MM.1S (cell line): ENCODE results near the gene WBP1L.

ENCODE experiments used
- DNase-seq: peaks from one replicate; pipeline ENCODE4 v3.0.0-alpha.2; 2015
- H2AFZ ChIP-seq: fragments of 300-600 bp; sonication (generic); 2 replicates; pipeline ENCODE4 v1.6.0; 2016; ENCODE audit warnings: antibody characterized with exemption, low read length
- H3F3A ChIP-seq: fragments of 300-600 bp; sonication (generic); 2 replicates; pipeline ENCODE4 v1.6.1; 2016; ENCODE audit warnings: mild to moderate bottlenecking, antibody characterized with exemption, low read length, moderate library complexity, mixed read lengths; ENCODE audit not compliant: insufficient read depth
- H3K27ac ChIP-seq: fragments of 300-600 bp; sonication (generic); 2 replicates; pipeline ENCODE4 v1.5.1; 2016; ENCODE audit warnings: mild to moderate bottlenecking, low read length
- H3K27me3 ChIP-seq: fragments of 300-600 bp; sonication (generic); replicated peaks from 2 replicates; pipeline ENCODE4 v1.6.0; 2016; ENCODE audit warnings: low read length; ENCODE audit not compliant: insufficient read depth
- H3K36me3 ChIP-seq: fragments of 300-600 bp; sonication (generic); replicated peaks from 2 replicates; pipeline ENCODE4 v1.6.1; 2016; ENCODE audit warnings: mild to moderate bottlenecking, low read length, mixed read lengths; ENCODE audit not compliant: insufficient read depth
- H3K4me1 ChIP-seq: fragments of 300-600 bp; sonication (generic); 2 replicates; pipeline ENCODE4 v1.6.1; 2016; ENCODE audit warnings: low read length, mixed read lengths
- H3K4me2 ChIP-seq: fragments of 300-600 bp; sonication (generic); 2 replicates; pipeline ENCODE4 v1.6.0; 2016; ENCODE audit warnings: low read depth, low read length
- H3K4me3 ChIP-seq: fragments of 300-600 bp; sonication (generic); 2 replicates; pipeline ENCODE4 v1.5.1; 2016; ENCODE audit warnings: low read length, mixed read lengths
- H3K79me2 ChIP-seq: fragments of 300-600 bp; sonication (generic); 2 replicates; pipeline ENCODE4 v1.6.1; 2016; ENCODE audit warnings: mixed run types, low read length, mixed read lengths
- H3K9ac ChIP-seq: fragments of 300-600 bp; sonication (generic); 2 replicates; pipeline ENCODE4 v1.6.1; 2016; ENCODE audit warnings: low read length, mixed read lengths
- H3K9me2 ChIP-seq: fragments of 300-600 bp; sonication (generic); replicated peaks from 2 replicates; pipeline ENCODE4 v1.6.1; 2016; ENCODE audit warnings: mild to moderate bottlenecking, low read length, mixed read lengths; ENCODE audit not compliant: insufficient read depth
- H3K9me3 ChIP-seq: fragments of 300-600 bp; sonication (generic); replicated peaks from 2 replicates; pipeline ENCODE4 v1.6.1; 2016; ENCODE audit warnings: mild to moderate bottlenecking, low read length, mixed read lengths; ENCODE audit not compliant: insufficient read depth
- H4K20me1 ChIP-seq: fragments of 300-600 bp; sonication (generic); 2 replicates; pipeline ENCODE4 v1.6.1; 2016; ENCODE audit warnings: mild to moderate bottlenecking, low read length, moderate library complexity, mixed read lengths; ENCODE audit not compliant: insufficient read depth
- CTCF ChIP-seq: fragments of 300-600 bp; sonication (generic); IDR thresholded peaks from 2 replicates; pipeline ENCODE4 v1.5.1; 2016; ENCODE audit warnings: antibody characterized with exemption, low read length, mixed read lengths
- EZH2 ChIP-seq: fragments of 300-600 bp; sonication (generic); optimal IDR thresholded peaks from 2 replicates; pipeline ENCODE3; 2017; ENCODE audit warnings: low read depth, mild to moderate bottlenecking, antibody characterized with exemption, low read length, mixed read lengths
- EZH2phosphoT487 ChIP-seq: fragments of 300-600 bp; sonication (generic); IDR thresholded peaks from 2 replicates; pipeline ENCODE4 v1.6.1; 2018; ENCODE audit warnings: antibody characterized with exemption, low read length

The WBP1L gene

GRCh38 chr10:102727037-102727818 is 16.5 kb upstream of the WBP1L start:
- no peak overlapping the region for H3K9ac ChIP-seq
- H3K4me3 ChIP-seq: no peak overlapping the region
- no peaks in the 10 kb centered on the region for H3K9me3 ChIP-seq
- H3K27me3 ChIP-seq: no peaks in the 10 kb centered on the region
- H2AFZ ChIP-seq: no peak overlapping the region
- no peak for DNase-seq
- no peaks in the 10 kb centered on the region for H3F3A ChIP-seq
- TF ChIP-seq EZH2 (no peak), CTCF (no peak), EZH2phosphoT487 (no peak)
- no peaks in the 10 kb centered on the region for H4K20me1 ChIP-seq
- peaks cover 9% of the 10 kb centered on the region for H3K36me3 ChIP-seq
- no peak overlapping the region for H3K27ac ChIP-seq
- no peaks in the 10 kb centered on the region for H3K4me1 ChIP-seq
- no peaks in the 10 kb centered on the region for H3K9me2 ChIP-seq
- peaks cover 28% of the 10 kb centered on the region for H3K79me2 ChIP-seq
- H3K4me2 ChIP-seq: no peak overlapping the region

GRCh38 chr10:102729029-102730026 is 14.4 kb upstream of the WBP1L start:
- Histone ChIP-seq H3K9ac (no peak overlapping the region), H3K9me3 (no peaks in the 10 kb centered on the region), H3K36me3 (peaks cover 9% of the 10 kb centered on the region), H3K27ac (no peak overlapping the region), H2AFZ (no peak overlapping the region), H3K4me2 (no peak overlapping the region), H3K4me1 (no peaks in the 10 kb centered on the region), H3K79me2 (peaks cover 8% of the 10 kb centered on the region), H4K20me1 (no peaks in the 10 kb centered on the region), H3K9me2 (no peaks in the 10 kb centered on the region), H3F3A (no peaks in the 10 kb centered on the region), H3K4me3 (no peak overlapping the region), H3K27me3 (no peaks in the 10 kb centered on the region)
- TF ChIP-seq EZH2 (no peak), CTCF (peak; percentile 89)
- DNase-seq: peak; percentile 59

GRCh38 chr10:102731222-102731800 is 12.4 kb upstream of the WBP1L start:
- no peak overlapping the region for H3K4me3 ChIP-seq
- DNase-seq: no peak
- H3K36me3 ChIP-seq: peaks cover 9% of the 10 kb centered on the region

More at GRCh38 chr10:102731222-102731800, 12.4 kb upstream of the WBP1L start:
- no peak overlapping the region for H2AFZ ChIP-seq
- H3K79me2 ChIP-seq: no peaks in the 10 kb centered on the region
- no peaks in the 10 kb centered on the region for H3K4me1 ChIP-seq
- H4K20me1 ChIP-seq: no peaks in the 10 kb centered on the region
- H3K9ac ChIP-seq: no peak overlapping the region
- no peak overlapping the region for H3K27ac ChIP-seq
- no peaks in the 10 kb centered on the region for H3F3A ChIP-seq
- no peak for TF ChIP-seq EZH2
- TF ChIP-seq EZH2phosphoT487: no peak
- TF ChIP-seq CTCF: no peak
- no peaks in the 10 kb centered on the region for H3K27me3 ChIP-seq
- no peaks in the 10 kb centered on the region for H3K9me3 ChIP-seq
- H3K9me2 ChIP-seq: no peaks in the 10 kb centered on the region
- no peak overlapping the region for H3K4me2 ChIP-seq
